Uterus (tissue), 2 donors: ENCODE measurements around the gene PPFIA4.

Experiments used
- CTCF ChIP-seq, 4 experiments: fragments of 200-600 bp in 2 of 4; fragments of 450-650 bp in 2 of 4; sonication (generic) in 2 of 4; IDR thresholded peaks; one replicate each; pipeline ENCODE4 v1.5.1; 2016 to 2019; ENCODE audit warnings: antibody characterized with exemption in 4 of 4, mild to moderate bottlenecking in 2 of 4, moderate library complexity in 1 of 4
- POLR2A ChIP-seq, 2 donors: fragments of 450-650 bp; IDR thresholded peaks; one replicate each; pipeline ENCODE4 v1.6.1; 2016; ENCODE audit warnings: antibody characterized with exemption in 2 of 2, mild to moderate bottlenecking in 1 of 2, moderate library complexity in 1 of 2

- no peak for TF ChIP-seq CTCF (IDR thresholded peaks at IDR 0.05)
- no peak for TF ChIP-seq POLR2A (IDR thresholded peaks at IDR 0.05)
Measured at GRCh38 chr1:203001986-203002385, 24.3 kb upstream of the PPFIA4 start.
